GM19025 (cell line): ENCODE data around the gene DEFB124.
"Not testable (repeated sequence)": the region's sequence is repeated elsewhere in the genome, so short reads cannot be mapped to it uniquely, and the experiment has no call there.

Experiments used
- ATAC-seq: cut with Tn5 transposase; IDR thresholded peaks from one replicate; pipeline ENCODE4 v1.9.1; 2021; ENCODE audit warnings: mild to moderate bottlenecking, low read depth, moderate library complexity; ENCODE audit not compliant: unreplicated experiment

DEFB124 gene

GRCh38 chr20:31427576-31427975 is 47.4 kb downstream of the DEFB124 start:
- not testable (repeated sequence) for ATAC-seq

GRCh38 chr20:31426891-31427551 is 47.9 kb downstream of the DEFB124 start:
- ATAC-seq, result not testable (repeated sequence)

GRCh38 chr20:31425797-31426196 is 49.1 kb downstream of the DEFB124 start:
- no peak for ATAC-seq

GRCh38 chr20:31418307-31418706 is 56.6 kb downstream of the DEFB124 start:
- ATAC-seq, result no peak

GRCh38 chr20:31415653-31416052 is 59.3 kb downstream of the DEFB124 start:
- ATAC-seq, result no peak
